GM21619 (cell line): ENCODE measurements around the gene UBASH3B.

ENCODE experiments used
- ATAC-seq: cut with Tn5 transposase; IDR thresholded peaks from one replicate; pipeline ENCODE4 v1.9.1; 2021; ENCODE audit not compliant: unreplicated experiment

UBASH3B gene

GRCh38 chr11:122706291-122707088, 51.0 kb downstream of the UBASH3B start:
- no peak for ATAC-seq

GRCh38 chr11:122707111-122707510, 51.6 kb downstream of the UBASH3B start:
- no peak for ATAC-seq

- ATAC-seq: no peak
These were observed 52.4 kb downstream of the UBASH3B start for GRCh38 chr11:122707901-122708300.

GRCh38 chr11:122709039-122709760, 53.7 kb downstream of the UBASH3B start:
- ATAC-seq: no peak

- no peak for ATAC-seq
These were observed 55.8 kb downstream of the UBASH3B start for GRCh38 chr11:122711362-122711761.

GRCh38 chr11:122711831-122712381, 56.4 kb downstream of the UBASH3B start:
- ATAC-seq: no peak

GRCh38 chr11:122714004-122714403, 58.5 kb downstream of the UBASH3B start:
- peak; percentile 37 for ATAC-seq

- ATAC-seq: no peak
These were observed 59.0 kb downstream of the UBASH3B start for GRCh38 chr11:122714484-122714883.

GRCh38 chr11:122715548-122716440, 60.3 kb downstream of the UBASH3B start:
- ATAC-seq: no peak

- ATAC-seq: peak; percentile 84
These were observed 61.8 kb downstream of the UBASH3B start for GRCh38 chr11:122717264-122717867.

- ATAC-seq: no peak
These were observed 64.8 kb downstream of the UBASH3B start for GRCh38 chr11:122720107-122720881.

- no peak for ATAC-seq
These were observed 65.9 kb downstream of the UBASH3B start for GRCh38 chr11:122721201-122721963.

GRCh38 chr11:122721964-122722266, 66.4 kb downstream of the UBASH3B start:
- no peak for ATAC-seq

- ATAC-seq: no peak
These were observed 67.6 kb downstream of the UBASH3B start for GRCh38 chr11:122723106-122723505.

- no peak for ATAC-seq
These were observed 68.1 kb downstream of the UBASH3B start for GRCh38 chr11:122723576-122723975.

- ATAC-seq: no peak
These were observed 69.0 kb downstream of the UBASH3B start for GRCh38 chr11:122724520-122724919.

- ATAC-seq: no peak
These were observed 70.5 kb downstream of the UBASH3B start for GRCh38 chr11:122726028-122726427.

- peak; percentile 89 for ATAC-seq
These were observed 71.8 kb downstream of the UBASH3B start for GRCh38 chr11:122727101-122727929.
